Measurements from ENCODE around the gene CLTCL1. TPM values are rescaled to one million over a fixed set of nuclear protein-coding genes. Genes with fewer than 3 reads are reported as not detected.

The CLTCL1 gene
- total and polyA plus RNA-seq, 9 of the 15 experiments (the other 6 are each of a cell fraction or from before 2014, with no cell fraction given): 1.1 to 11.7 (median 5.0) TPM

GRCh38 chr22:19325296-19325948 lies 33.9 kb upstream of the CLTCL1 start (continued):
- no peak for TF ChIP-seq RFX7 (CRISPR knock-in tag; IDR thresholded peaks at IDR 0.05)
- no peak for TF ChIP-seq RAD51 (IDR thresholded peaks at IDR 0.05; ENCODE audit: borderline replicate concordance, low read depth)
- TF ChIP-seq E2F6 (IDR thresholded peaks at IDR 0.05; ENCODE audit: borderline replicate concordance in 1 of 2, extremely low read depth in 1 of 2, insufficient read depth in 1 of 2, insufficient read length in 1 of 2, low read depth in 1 of 2, low read length in 1 of 2, poor library complexity in 1 of 2, severe bottlenecking in 1 of 2): no peak
- TF ChIP-seq PYGO2 (tag; IDR thresholded peaks at IDR 0.05): no peak
- TF ChIP-seq KDM5B (IDR thresholded peaks at IDR 0.05; ENCODE audit: insufficient replicate concordance, low read depth, low read length): no peak
- no peak for TF ChIP-seq NR0B1 (IDR thresholded peaks at IDR 0.05; ENCODE audit: partially characterized antibody)
- TF ChIP-seq TCF7L2 (IDR thresholded peaks at IDR 0.05; ENCODE audit: low read depth, low read length): no peak
- TF ChIP-seq ZNF253 (CRISPR knock-in tag; conservative IDR thresholded peaks at IDR 0.05): no peak
- TF ChIP-seq ZNF740 (CRISPR knock-in tag; IDR thresholded peaks at IDR 0.05): no peak
- TF ChIP-seq ZNF740 (tag; IDR thresholded peaks at IDR 0.05): no peak
- no peak for TF ChIP-seq ATF2 (CRISPR knock-in tag; IDR thresholded peaks at IDR 0.05)
- TF ChIP-seq UBTF (IDR thresholded peaks at IDR 0.05; ENCODE audit: borderline replicate concordance in 1 of 2, low read depth in 2 of 2, low read length in 2 of 2): no peak
- no peak for TF ChIP-seq SMARCC2 (IDR thresholded peaks at IDR 0.05; ENCODE audit: low read depth)
- TF ChIP-seq AFF1 (IDR thresholded peaks at IDR 0.05; ENCODE audit: low read depth in 1 of 2, partially characterized antibody in 2 of 2): no peak
